ENCODE results near the gene MRPL38.
"Not testable (repeated sequence)": the region's sequence is repeated elsewhere in the genome, so short reads cannot be mapped to it uniquely, and the experiment has no call there.

MRPL38 gene

GRCh38 chr17:75892556-75893224, 12.0 kb downstream of the MRPL38 start:
- no peak for TF ChIP-seq CTCF (IDR thresholded peaks at IDR 0.05; ENCODE audit: borderline replicate concordance, insufficient read depth, low read depth, low read length)
- no peak overlapping the region for H3K4me3 ChIP-seq (ENCODE audit: low read depth, low read length)

GRCh38 chr17:75891605-75892555, 12.8 kb downstream of the MRPL38 start:
- no peak for TF ChIP-seq CTCF (IDR thresholded peaks at IDR 0.05; ENCODE audit: borderline replicate concordance, insufficient read depth, low read depth, low read length)

GRCh38 chr17:75891022-75891604, 13.6 kb downstream of the MRPL38 start:
- H3K4me3 ChIP-seq (ENCODE audit: low read depth, low read length), result no peak overlapping the region
- TF ChIP-seq CTCF (IDR thresholded peaks at IDR 0.05; ENCODE audit: borderline replicate concordance, insufficient read depth, low read depth, low read length), result no peak

More at GRCh38 chr17:75891605-75892555, 12.8 kb downstream of the MRPL38 start:
- H3K4me3 ChIP-seq (ENCODE audit: low read depth, low read length), result no peak overlapping the region

GRCh38 chr17:75889454-75889853, 15.2 kb downstream of the MRPL38 start:
- no peak for TF ChIP-seq CTCF (IDR thresholded peaks at IDR 0.05; ENCODE audit: borderline replicate concordance, insufficient read depth, low read depth, low read length)

GRCh38 chr17:75888484-75888883, 16.2 kb downstream of the MRPL38 start:
- no peak overlapping the region for H3K4me3 ChIP-seq (ENCODE audit: low read depth, low read length)
- TF ChIP-seq CTCF (IDR thresholded peaks at IDR 0.05; ENCODE audit: borderline replicate concordance, insufficient read depth, low read depth, low read length), result no peak

More at GRCh38 chr17:75889454-75889853, 15.2 kb downstream of the MRPL38 start:
- H3K4me3 ChIP-seq (ENCODE audit: low read depth, low read length), result no peak overlapping the region

- H3K4me3 ChIP-seq (ENCODE audit: low read depth, low read length), result not testable (repeated sequence)
Measured at GRCh38 chr17:75885860-75886259, 18.8 kb downstream of the MRPL38 start.

GRCh38 chr17:75885431-75885830, 19.3 kb downstream of the MRPL38 start:
- no peak overlapping the region for H3K4me3 ChIP-seq (ENCODE audit: low read depth, low read length)
- no peak for TF ChIP-seq CTCF (IDR thresholded peaks at IDR 0.05; ENCODE audit: borderline replicate concordance, insufficient read depth, low read depth, low read length)

Data from GM12875 (cell line).